HEK293 (cell line): ENCODE results near the gene NIPAL3.

ENCODE experiments used
- CTCF ChIA-PET: fragments of 350-600 bp; formaldehyde crosslinking; extraction: SDS; loops from one replicate; lab custom pipeline; 2021; ENCODE audit warnings: antibody characterized with exemption; lab: Yijun Ruan, JAX
- POLR2A ChIA-PET: fragments of 300-600 bp; formaldehyde crosslinking; extraction: SDS; loops from one replicate; lab custom pipeline; 2020; ENCODE audit warnings: antibody characterized with exemption, inconsistent platforms; lab: Yijun Ruan, JAX
- H3K27ac ChIP-seq: fragments of 200-500 bp; sonication (Bioruptor generic); 2 replicates; pipeline ENCODE4 v1.5.1; 2014; ENCODE audit warnings: low read depth, low read length, control low read depth, inconsistent platforms; ENCODE audit errors: extremely low read depth
- H3K36me3 ChIP-seq, 2 experiments: fragments of 200-500 bp in 1 of 2; sonication (Bioruptor generic) in 1 of 2; 1 replicate in 1 of 2; 2 replicates in 1 of 2; pipeline ENCODE4 v1.5.1; 2014 to 2017; ENCODE audit warnings: inconsistent platforms in 2 of 2, low read length in 2 of 2; ENCODE audit not compliant: control insufficient read depth in 2 of 2, insufficient read depth in 1 of 2
- H3K4me1 ChIP-seq: fragments of 200-500 bp; sonication (Bioruptor generic); 2 replicates; pipeline ENCODE4 v1.5.1; 2014; ENCODE audit warnings: mild to moderate bottlenecking, low read length, inconsistent platforms; ENCODE audit not compliant: control insufficient read depth, insufficient read depth
- H3K4me3 ChIP-seq: 2 replicates; pipeline ENCODE4 v1.5.1; 2011; ENCODE audit warnings: low read depth, mild to moderate bottlenecking, control low read depth, low read length, moderate library complexity
- H3K9me3 ChIP-seq: fragments of 200-500 bp; sonication (Bioruptor generic); 2 replicates; pipeline ENCODE4 v1.5.1; 2014; ENCODE audit warnings: low read depth, low read length, inconsistent platforms; ENCODE audit not compliant: control insufficient read depth, insufficient read depth
- GLIS1 ChIP-seq: fragments of 450-650 bp; formaldehyde crosslinking; IDR thresholded peaks from 2 replicates; pipeline ENCODE4 v1.5.1; 2016; ENCODE audit warnings: missing biosample characterization, missing genetic modification characterization
- HIC1 ChIP-seq: fragments of 450-650 bp; formaldehyde crosslinking; IDR thresholded peaks from 2 replicates; pipeline ENCODE4 v1.5.1; 2016; ENCODE audit warnings: missing biosample characterization, missing genetic modification characterization
- KLF10 ChIP-seq: fragments of 450-650 bp; IDR thresholded peaks from 2 replicates; pipeline ENCODE4 v1.5.1; 2018; ENCODE audit warnings: missing biosample characterization, mild to moderate bottlenecking, missing genetic modification characterization
- KLF16 ChIP-seq: fragments of 450-650 bp; formaldehyde crosslinking; IDR thresholded peaks from 2 replicates; pipeline ENCODE4 v1.5.1; 2017; ENCODE audit warnings: missing biosample characterization, missing genetic modification characterization
- KLF8 ChIP-seq: fragments of 450-650 bp; formaldehyde crosslinking; IDR thresholded peaks from 2 replicates; pipeline ENCODE4 v1.5.1; 2016; ENCODE audit warnings: missing biosample characterization, missing genetic modification characterization
- PRDM1 ChIP-seq: fragments of 450-650 bp; formaldehyde crosslinking; IDR thresholded peaks from 2 replicates; pipeline ENCODE4; 2016; ENCODE audit warnings: missing biosample characterization, missing genetic modification characterization
- SP7 ChIP-seq: fragments of 450-650 bp; formaldehyde crosslinking; IDR thresholded peaks from 2 replicates; pipeline ENCODE4 v1.5.1; 2016; ENCODE audit warnings: missing biosample characterization, missing genetic modification characterization
- WT1 ChIP-seq: fragments of 450-650 bp; formaldehyde crosslinking; IDR thresholded peaks from 2 replicates; pipeline ENCODE4 v1.5.1; 2016; ENCODE audit warnings: missing biosample characterization, missing genetic modification characterization
- ZBTB11 ChIP-seq: fragments of 450-650 bp; formaldehyde crosslinking; conservative IDR thresholded peaks from 2 replicates; pipeline ENCODE4 v1.5.1; 2016; ENCODE audit warnings: low read depth, missing biosample characterization, missing genetic modification characterization
- ZBTB48 ChIP-seq: fragments of 450-650 bp; formaldehyde crosslinking; IDR thresholded peaks from 2 replicates; pipeline ENCODE4 v1.5.1; 2016; ENCODE audit warnings: missing biosample characterization, missing genetic modification characterization
- ZNF146 ChIP-seq: fragments of 450-650 bp; formaldehyde crosslinking; IDR thresholded peaks from 2 replicates; pipeline ENCODE4 v1.5.1; 2016; ENCODE audit warnings: missing biosample characterization, missing genetic modification characterization
- ZNF175 ChIP-seq: fragments of 450-650 bp; formaldehyde crosslinking; IDR thresholded peaks from 2 replicates; pipeline ENCODE4 v1.5.1; 2016; ENCODE audit warnings: missing biosample characterization, missing genetic modification characterization
- ZNF239 ChIP-seq: fragments of 450-650 bp; formaldehyde crosslinking; IDR thresholded peaks from 2 replicates; pipeline ENCODE4 v1.5.1; 2016; ENCODE audit warnings: missing biosample characterization, missing genetic modification characterization
- ZNF24 ChIP-seq: fragments of 450-650 bp; formaldehyde crosslinking; IDR thresholded peaks from 2 replicates; pipeline ENCODE4 v1.5.1; 2016; ENCODE audit warnings: missing biosample characterization, missing genetic modification characterization
- ZNF274 ChIP-seq, 2 experiments: fragments of 200-500 bp in 1 of 2; fragments of 450-650 bp in 1 of 2; sonication (Bioruptor generic) in 1 of 2; formaldehyde crosslinking in 1 of 2; IDR thresholded peaks; 2 replicates each; pipeline versions ENCODE4 v1.5.1 to v1.6.1; 2014 to 2016; ENCODE audit warnings: borderline replicate concordance in 1 of 2, inconsistent platforms in 1 of 2, low read length in 1 of 2, missing biosample characterization in 1 of 2, missing genetic modification characterization in 1 of 2
- ZNF292 ChIP-seq: fragments of 450-650 bp; formaldehyde crosslinking; IDR thresholded peaks from 2 replicates; pipeline ENCODE4 v1.5.1; 2016; ENCODE audit warnings: low read depth, missing biosample characterization, missing genetic modification characterization, borderline replicate concordance
- ZNF350 ChIP-seq: fragments of 450-650 bp; formaldehyde crosslinking; IDR thresholded peaks from 2 replicates; pipeline ENCODE4 v1.5.0; 2017; ENCODE audit warnings: missing biosample characterization, mild to moderate bottlenecking, missing genetic modification characterization
- ZNF366 ChIP-seq: fragments of 450-650 bp; formaldehyde crosslinking; conservative IDR thresholded peaks from 2 replicates; pipeline ENCODE4 v1.5.1; 2016; ENCODE audit warnings: missing biosample characterization, missing genetic modification characterization
- ZNF449 ChIP-seq: fragments of 450-650 bp; formaldehyde crosslinking; IDR thresholded peaks from 2 replicates; pipeline ENCODE4 v1.5.1; 2017; ENCODE audit warnings: missing biosample characterization, mild to moderate bottlenecking, missing genetic modification characterization, moderate library complexity
- ZNF544 ChIP-seq: fragments of 450-650 bp; formaldehyde crosslinking; IDR thresholded peaks from 2 replicates; pipeline ENCODE4 v1.5.0; 2017; ENCODE audit warnings: missing biosample characterization, missing genetic modification characterization
- ZNF596 ChIP-seq: fragments of 450-650 bp; IDR thresholded peaks from 2 replicates; pipeline ENCODE4 v1.5.0; 2018; ENCODE audit warnings: missing biosample characterization, mild to moderate bottlenecking, missing genetic modification characterization, moderate library complexity
- ZNF624 ChIP-seq: fragments of 450-650 bp; formaldehyde crosslinking; IDR thresholded peaks from 2 replicates; pipeline ENCODE4 v1.5.1; 2017; ENCODE audit warnings: missing biosample characterization, missing genetic modification characterization
- ZNF639 ChIP-seq: fragments of 450-650 bp; formaldehyde crosslinking; IDR thresholded peaks from 2 replicates; pipeline ENCODE4 v1.5.1; 2016; ENCODE audit warnings: missing biosample characterization, missing genetic modification characterization
- ZNF660 ChIP-seq: fragments of 450-650 bp; IDR thresholded peaks from 2 replicates; pipeline ENCODE4 v1.5.1; 2018; ENCODE audit warnings: missing biosample characterization, mild to moderate bottlenecking, missing genetic modification characterization
- ZNF664 ChIP-seq: fragments of 450-650 bp; formaldehyde crosslinking; IDR thresholded peaks from 2 replicates; pipeline ENCODE4 v1.5.1; 2016; ENCODE audit warnings: missing biosample characterization, missing genetic modification characterization

NIPAL3 gene

GRCh38 chr1:24418898-24419628 is 3.5 kb downstream of the NIPAL3 start:
- H3K27ac ChIP-seq = 0 out of 2 replicates have a peak overlapping the region, but pooled peaks have one; percentile 9
- no peak for TF ChIP-seq ZNF660 (tag by site-specific recombination)
- peak; percentile 81 for TF ChIP-seq SP7 (tag by site-specific recombination)
- no peak for TF ChIP-seq ZNF146 (tag by site-specific recombination)
- no peak for TF ChIP-seq ZNF175
- peak; percentile 69 for TF ChIP-seq GLIS1 (tag by site-specific recombination)
- TF ChIP-seq HIC1 (tag by site-specific recombination) = no peak
- no peak for TF ChIP-seq ZNF350 (tag by site-specific recombination)
- TF ChIP-seq ZNF24 (tag by site-specific recombination) = no peak
- no peak for TF ChIP-seq KLF16 (tag by site-specific recombination)
- 0 out of 2 replicates have a peak, but pooled peaks have one; percentile 21 for TF ChIP-seq ZBTB11 (tag by site-specific recombination)
- TF ChIP-seq ZNF274 (IDR thresholded peaks at IDR 0.05; ENCODE audit: low read length) = no peak
- TF ChIP-seq ZNF274 (tag by site-specific recombination; IDR thresholded peaks at IDR 0.05; ENCODE audit: borderline replicate concordance) = no peak
- TF ChIP-seq ZNF239 = no peak
- TF ChIP-seq ZBTB48 (tag by site-specific recombination) = peak; percentile 62; the same call in 1 of the 2 replicates
- no peak for TF ChIP-seq ZNF639 (tag by site-specific recombination)
- no peak for TF ChIP-seq KLF8
- TF ChIP-seq WT1 (tag by site-specific recombination) = peak; percentile 78
- 0 out of 2 replicates have a peak, but pooled peaks have one; percentile 17 for TF ChIP-seq KLF10
- TF ChIP-seq ZNF664 = peak; percentile 93
- TF ChIP-seq ZNF624 = no peak
- no peak for TF ChIP-seq ZNF292
- TF ChIP-seq ZNF449 (tag by site-specific recombination) = no peak
- TF ChIP-seq ZNF596 (tag by site-specific recombination) = no peak
- TF ChIP-seq ZNF366 (tag by site-specific recombination) = peak; percentile 39; the same call in 1 of the 2 replicates
- TF ChIP-seq ZNF544 (tag by site-specific recombination) = no peak
- TF ChIP-seq PRDM1 (tag by site-specific recombination) = peak; percentile 59; the same call in 1 of the 2 replicates
- H3K4me3 ChIP-seq = no peak overlapping the region
- peaks cover 6% of the 10 kb centered on the region for H3K4me1 ChIP-seq
- ChIA-PET POLR2A (no interaction called here), CTCF (interaction anchor here (1.0 kb wide), 2 partner anchors 28 to 168 kb away, joined by 3 to 4 read pairs; no protein-coding TSS in a partner anchor)
- peaks cover 3 to 43% of the 10 kb centered on the region in 2 experiments; a peak in 2 of 3 replicates for H3K36me3 ChIP-seq
- no peaks in the 10 kb centered on the region for H3K9me3 ChIP-seq
